Neural cell (in vitro differentiated cells): ENCODE measurements around the gene AKAP3. TPM values are rescaled to one million over a fixed set of nuclear protein-coding genes. Genes with fewer than 3 reads are reported as not detected.

Source experiments
- H2AFZ ChIP-seq: fragments of 200-600, 300-800 bp; sonication (generic), shearing (Covaris generic); 2 replicates; pipeline ENCODE4 v1.6.0; 2014; ENCODE audit warnings: low read depth, mild to moderate bottlenecking, antibody characterized with exemption, low read length, moderate library complexity
- H3F3A ChIP-seq: fragments of 200-600 bp; shearing (Covaris generic); 2 replicates; pipeline ENCODE4 v1.6.1; 2016; ENCODE audit warnings: mild to moderate bottlenecking, moderate library complexity, mixed read lengths, antibody characterized with exemption, low read length; ENCODE audit not compliant: insufficient read depth, poor library complexity, severe bottlenecking
- H3K27ac ChIP-seq: fragments of 200-600, 300-800 bp; sonication (generic), shearing (Covaris generic); 2 replicates; pipeline ENCODE4 v1.5.1; 2014; ENCODE audit warnings: mild to moderate bottlenecking, low read length, moderate library complexity
- H3K27me3 ChIP-seq: fragments of 300-800, 200-600 bp; sonication (generic), shearing (Covaris generic); 2 replicates; pipeline ENCODE4 v1.6.0; 2014; ENCODE audit warnings: mild to moderate bottlenecking, low read depth, low read length, moderate library complexity; ENCODE audit not compliant: insufficient read depth
- H3K36me3 ChIP-seq: fragments of 300-800, 200-600 bp; sonication (generic), shearing (Covaris generic); 2 replicates; pipeline ENCODE4 v1.5.1; 2014; ENCODE audit warnings: mild to moderate bottlenecking, antibody characterized with exemption, low read length, moderate library complexity; ENCODE audit not compliant: insufficient read depth
- H3K4me2 ChIP-seq: fragments of 300-800, 200-600 bp; sonication (generic), shearing (Covaris generic); 2 replicates; pipeline ENCODE4 v1.6.0; 2014; ENCODE audit warnings: mild to moderate bottlenecking, low read length
- H3K4me3 ChIP-seq: fragments of 300-800, 200-600 bp; sonication (generic), shearing (Covaris generic); 2 replicates; pipeline ENCODE4 v1.5.1; 2014; ENCODE audit warnings: mild to moderate bottlenecking, low read length, moderate library complexity
- H3K79me2 ChIP-seq: fragments of 200-600 bp; shearing (Covaris generic); replicated peaks from 2 replicates; pipeline ENCODE4 v1.6.0; 2014; ENCODE audit warnings: mild to moderate bottlenecking, low read length, moderate library complexity; ENCODE audit not compliant: insufficient read depth
- H3K9ac ChIP-seq: fragments of 300-800, 200-600 bp; sonication (generic), shearing (Covaris generic); 2 replicates; pipeline ENCODE4 v1.6.1; 2016; ENCODE audit warnings: mild to moderate bottlenecking, low read length, mixed read lengths
- H3K9me2 ChIP-seq: fragments of 200-600 bp; shearing (Covaris generic); 2 replicates; pipeline ENCODE4 v1.6.1; 2016; ENCODE audit warnings: mild to moderate bottlenecking, low read length, mixed read lengths; ENCODE audit not compliant: insufficient read depth
- H3K9me3 ChIP-seq: fragments of 200-600, 300-800 bp; sonication (generic), shearing (Covaris generic); 2 replicates; pipeline ENCODE4 v1.6.1; 2016; ENCODE audit warnings: mild to moderate bottlenecking, mixed run types, low read length, moderate library complexity, mixed read lengths
- H4K20me1 ChIP-seq: fragments of 200-600 bp; shearing (Covaris generic); 2 replicates; pipeline ENCODE4 v1.6.1; 2016; ENCODE audit warnings: mild to moderate bottlenecking, mixed run types; ENCODE audit not compliant: insufficient read depth
- CTCF ChIP-seq: fragments of 450-650 bp; IDR thresholded peaks from 2 replicates; pipeline ENCODE4 v1.5.1; 2014; ENCODE audit warnings: antibody characterized with exemption, mild to moderate bottlenecking, moderate library complexity; ENCODE audit not compliant: poor library complexity, severe bottlenecking
- EP300 ChIP-seq: fragments of 450-650 bp; conservative IDR thresholded peaks from 2 replicates; pipeline ENCODE4 v1.6.1; 2014; ENCODE audit warnings: antibody characterized with exemption, mild to moderate bottlenecking, moderate library complexity; ENCODE audit not compliant: poor library complexity, severe bottlenecking
- EZH2 ChIP-seq: fragments of 200-600, 300-800 bp; shearing (Covaris generic), sonication (generic); IDR thresholded peaks from 2 replicates; pipeline ENCODE4 v1.6.1; 2014; ENCODE audit warnings: antibody characterized with exemption, low read length, borderline replicate concordance, mild to moderate bottlenecking; ENCODE audit not compliant: insufficient read depth, poor library complexity, severe bottlenecking
- MXI1 ChIP-seq: fragments of 450-650 bp; conservative IDR thresholded peaks from 2 replicates; pipeline ENCODE4 v1.6.1; 2014; ENCODE audit warnings: antibody characterized with exemption, mild to moderate bottlenecking; ENCODE audit not compliant: poor library complexity, severe bottlenecking
- POLR2AphosphoS5 ChIP-seq: IDR thresholded peaks from 2 replicates; pipeline ENCODE4 v1.6.1; 2012
- RAD21 ChIP-seq: fragments of 450-650 bp; conservative IDR thresholded peaks from 2 replicates; pipeline ENCODE4 v1.6.1; 2014; ENCODE audit warnings: antibody characterized with exemption, mild to moderate bottlenecking, moderate library complexity
- REST ChIP-seq: IDR thresholded peaks from 2 replicates; pipeline ENCODE4 v1.6.1; 2012; ENCODE audit warnings: borderline replicate concordance
- SMC3 ChIP-seq: fragments of 450-650 bp; conservative IDR thresholded peaks from 2 replicates; pipeline ENCODE4 v1.6.1; 2014; ENCODE audit warnings: antibody characterized with exemption, mild to moderate bottlenecking, moderate library complexity; ENCODE audit not compliant: poor library complexity
- TAF1 ChIP-seq: IDR thresholded peaks from 2 replicates; pipeline ENCODE4 v1.6.1; 2012; ENCODE audit warnings: low read depth
- polyA plus RNA-seq: library from polyadenylated mRNA; depleted of rRNA; stranded (reverse); fragments of >200 nt; gene quantifications from 2 replicates; pipeline ENCODE4 v1.2.3, GENCODE V29; 2014

The AKAP3 gene
- polyA plus RNA-seq, 1 donor from 2014 or later: 0.46 TPM

- Histone ChIP-seq H4K20me1 (no peaks in the 10 kb centered on the region), H3F3A (no peaks in the 10 kb centered on the region), H3K9me3 (no peaks in the 10 kb centered on the region), H3K27ac (no peak overlapping the region), H3K9ac (no peak overlapping the region), H3K27me3 (no peaks in the 10 kb centered on the region), H3K36me3 (no peaks in the 10 kb centered on the region), H2AFZ (no peak overlapping the region), H3K4me3 (no peak overlapping the region), H3K4me2 (no peak overlapping the region), H3K9me2 (no peaks in the 10 kb centered on the region), H3K79me2 (no peaks in the 10 kb centered on the region)
- TF ChIP-seq RAD21: no peak
- TF ChIP-seq CTCF: no peak
- TF ChIP-seq POLR2AphosphoS5: no peak
- no peak for TF ChIP-seq REST
- no peak for TF ChIP-seq SMC3
- no peak for TF ChIP-seq TAF1
- TF ChIP-seq EP300: no peak
- TF ChIP-seq EZH2: no peak
- no peak for TF ChIP-seq MXI1
These were observed 38.4 kb downstream of the AKAP3 start for GRCh38 chr12:4610481-4610880.

GRCh38 chr12:4609071-4609470 is 39.8 kb downstream of the AKAP3 start:
- no peaks in the 10 kb centered on the region for H3K27me3 ChIP-seq
- H3K79me2 ChIP-seq: peaks cover 4% of the 10 kb centered on the region
- no peaks in the 10 kb centered on the region for H3K9me2 ChIP-seq
- no peak overlapping the region for H2AFZ ChIP-seq
- no peaks in the 10 kb centered on the region for H3K9me3 ChIP-seq
- H3K27ac ChIP-seq: no peak overlapping the region
- no peak overlapping the region for H3K4me3 ChIP-seq
- no peak overlapping the region for H3K4me2 ChIP-seq
- no peak for TF ChIP-seq TAF1
- H3F3A ChIP-seq: no peaks in the 10 kb centered on the region
- H3K36me3 ChIP-seq: no peaks in the 10 kb centered on the region
- no peaks in the 10 kb centered on the region for H4K20me1 ChIP-seq
- no peak overlapping the region for H3K9ac ChIP-seq

- Histone ChIP-seq H3K9me2 (no peaks in the 10 kb centered on the region), H2AFZ (no peak overlapping the region), H3K79me2 (peaks cover 4% of the 10 kb centered on the region), H3K36me3 (no peaks in the 10 kb centered on the region), H3K4me3 (no peak overlapping the region), H3K27ac (no peak overlapping the region), H3K9me3 (no peaks in the 10 kb centered on the region), H3K4me2 (no peak overlapping the region), H4K20me1 (no peaks in the 10 kb centered on the region), H3K9ac (no peak overlapping the region), H3K27me3 (no peaks in the 10 kb centered on the region), H3F3A (no peaks in the 10 kb centered on the region)
- TF ChIP-seq EP300 (no peak), MXI1 (no peak), SMC3 (no peak), TAF1 (no peak), CTCF (no peak), RAD21 (no peak), REST (no peak), EZH2 (no peak), POLR2AphosphoS5 (no peak)
These were observed 41.8 kb downstream of the AKAP3 start for GRCh38 chr12:4607056-4607455.
